IMR-90 (cell line): ENCODE measurements around the gene GFOD2. TPM values are rescaled to one million over a fixed set of nuclear protein-coding genes. Genes with fewer than 3 reads are reported as not detected.

Experiments used
- ATAC-seq: fragments of 200-7000 bp; cut with Tn5 transposase; 2 replicates; pipeline ENCODE4 v1.9.1; 2020; ENCODE audit warnings: low read depth, mild to moderate bottlenecking, moderate library complexity
- BruUV-seq: library from RNA; stranded (reverse); fragments of 400-500 nt; replicated peaks from 2 replicates; lab custom pipeline; 2021; lab: Mats Ljungman, UMichigan
- CTCF ChIA-PET: fragments of 300-600 bp; formaldehyde crosslinking; extraction: SDS; loops from one replicate; lab custom pipeline; 2021; ENCODE audit warnings: antibody characterized with exemption; lab: Yijun Ruan, JAX
- POLR2A ChIA-PET: fragments of 300-600 bp; sonication (Branson Sonifier 250); formaldehyde crosslinking; loops from one replicate; lab custom pipeline; 2022; ENCODE audit warnings: antibody characterized with exemption; ENCODE audit not compliant: unreplicated experiment; lab: Charles Lee
- DNase-seq: peaks from one replicate; pipeline ENCODE4 v3.0.0; 2013
- H2AFZ ChIP-seq: replicated peaks from 2 replicates; pipeline ENCODE3; 2013; ENCODE audit warnings: low read length, mild to moderate bottlenecking; ENCODE audit not compliant: poor library complexity
- H2AK5ac ChIP-seq: 2 replicates; pipeline ENCODE4 v1.6.1; 2013; ENCODE audit warnings: low read depth, low read length, inconsistent platforms
- H2AK9ac ChIP-seq: replicated peaks from 2 replicates; pipeline ENCODE3; 2013; ENCODE audit warnings: mild to moderate bottlenecking, low read depth, low read length, moderate library complexity; ENCODE audit not compliant: poor library complexity
- H2BK120ac ChIP-seq: 2 replicates; pipeline ENCODE4 v1.6.1; 2013; ENCODE audit warnings: low read depth, low read length, inconsistent platforms
- H2BK15ac ChIP-seq: 3 replicates; pipeline ENCODE4 v1.6.1; 2013; ENCODE audit warnings: low read depth, low read length, inconsistent platforms
- H2BK20ac ChIP-seq: 2 replicates; pipeline ENCODE4 v1.6.1; 2013; ENCODE audit warnings: low read depth, mild to moderate bottlenecking, inconsistent platforms, low read length, moderate library complexity
- H2BK5ac ChIP-seq: 2 replicates; pipeline ENCODE4 v1.6.1; 2013; ENCODE audit warnings: mild to moderate bottlenecking, low read depth, low read length, inconsistent platforms; ENCODE audit not compliant: poor library complexity, severe bottlenecking
- H3K14ac ChIP-seq: replicated peaks from 2 replicates; pipeline ENCODE4 v1.6.1; 2013; ENCODE audit warnings: low read depth, low read length, inconsistent platforms
- H3K18ac ChIP-seq: 2 replicates; pipeline ENCODE4 v1.6.1; 2013; ENCODE audit warnings: low read depth, low read length, control low read depth
- H3K23ac ChIP-seq: 2 replicates; pipeline ENCODE4 v1.6.1; 2013; ENCODE audit warnings: low read depth, low read length, inconsistent platforms
- H3K27ac ChIP-seq: 2 replicates; pipeline ENCODE4 v1.5.1; 2013; ENCODE audit warnings: mild to moderate bottlenecking, control low read depth, low read length; ENCODE audit not compliant: insufficient read depth
- H3K27me3 ChIP-seq: 2 replicates; pipeline ENCODE4 v1.6.1; 2013; ENCODE audit warnings: low read length; ENCODE audit not compliant: control insufficient read depth, insufficient read depth
- H3K36me3 ChIP-seq: 2 replicates; pipeline ENCODE4 v1.6.1; 2013; ENCODE audit warnings: low read length, mixed read lengths; ENCODE audit not compliant: control insufficient read depth, insufficient read depth
- H3K4ac ChIP-seq: 2 replicates; pipeline ENCODE4 v1.6.1; 2013; ENCODE audit warnings: low read depth, low read length, inconsistent platforms
- H3K4me1 ChIP-seq: 2 replicates; pipeline ENCODE4 v1.6.1; 2013; ENCODE audit warnings: low read length, mixed read lengths; ENCODE audit not compliant: control insufficient read depth, insufficient read depth
- H3K4me2 ChIP-seq: 2 replicates; pipeline ENCODE4 v1.6.1; 2013; ENCODE audit warnings: low read depth, mild to moderate bottlenecking, control low read depth, low read length, moderate library complexity
- H3K4me3 ChIP-seq: 2 replicates; pipeline ENCODE4 v1.5.1; 2013; ENCODE audit warnings: low read depth, mild to moderate bottlenecking, control low read depth, low read length, moderate library complexity; ENCODE audit not compliant: insufficient read depth
- H3K56ac ChIP-seq: 2 replicates; pipeline ENCODE4 v1.6.1; 2013; ENCODE audit warnings: low read length, inconsistent platforms; ENCODE audit not compliant: insufficient read depth; ENCODE audit errors: extremely low read depth
- H3K79me1 ChIP-seq, 2 experiments: 2 replicates each; pipeline ENCODE4 v1.6.1; 2013; ENCODE audit warnings: low read length in 2 of 2, inconsistent platforms in 1 of 2, low read depth in 1 of 2
- H3K9ac ChIP-seq: 2 replicates; pipeline ENCODE4 v1.6.1; 2013; ENCODE audit warnings: low read depth, low read length, control low read depth
- H3K9me1 ChIP-seq: 2 replicates; pipeline ENCODE4 v1.6.1; 2013; ENCODE audit warnings: low read length, inconsistent platforms; ENCODE audit not compliant: insufficient read depth
- H3K9me3 ChIP-seq: 2 replicates; pipeline ENCODE4 v1.6.1; 2013; ENCODE audit warnings: low read length; ENCODE audit not compliant: control insufficient read depth, insufficient read depth
- H4K20me1 ChIP-seq: 2 replicates; pipeline ENCODE4 v1.6.1; 2013; ENCODE audit warnings: low read length, inconsistent platforms; ENCODE audit not compliant: insufficient read depth
- H4K5ac ChIP-seq: 2 replicates; pipeline ENCODE4 v1.6.1; 2013; ENCODE audit warnings: mild to moderate bottlenecking, low read depth, low read length, control low read depth
- H4K8ac ChIP-seq, 2 experiments: 2 replicates each; pipeline ENCODE4 v1.6.1; 2013; ENCODE audit warnings: low read depth in 2 of 2, low read length in 2 of 2, control low read depth in 1 of 2, inconsistent platforms in 1 of 2
- H4K91ac ChIP-seq: 2 replicates; pipeline ENCODE4 v1.6.1; 2013; ENCODE audit warnings: low read depth, low read length, inconsistent platforms; ENCODE audit not compliant: insufficient read depth
- CHD1 ChIP-seq: IDR thresholded peaks from 2 replicates; pipeline ENCODE4 v1.6.1; 2012; ENCODE audit warnings: low read depth, low read length, improper control_type of control experiment
- MAFK ChIP-seq: IDR thresholded peaks from 2 replicates; pipeline ENCODE4 v1.6.1; 2012; ENCODE audit warnings: low read depth, low read length, improper control_type of control experiment
- NFE2L2 ChIP-seq: fragments of 150-350 bp; IDR thresholded peaks from 2 replicates; pipeline ENCODE4 v1.6.1; 2016; ENCODE audit warnings: low read depth, mild to moderate bottlenecking, low read length
- RAD21 ChIP-seq: IDR thresholded peaks from 2 replicates; pipeline ENCODE4 v1.6.1; 2012; ENCODE audit warnings: low read length, improper control_type of control experiment
- RCOR1 ChIP-seq: IDR thresholded peaks from 2 replicates; pipeline ENCODE4 v1.6.1; 2012; ENCODE audit warnings: mild to moderate bottlenecking, low read length, improper control_type of control experiment; ENCODE audit not compliant: insufficient replicate concordance
- WGBS, 2 experiments: methylation state at CpG; one replicate each; pipeline versions ENCODE4 v1.1.5 to v1.1.7; 2013; ENCODE audit warnings: missing lambda C conversion rate in 2 of 2; ENCODE audit not compliant: insufficient read length in 1 of 2; ENCODE audit errors: extremely low coverage in 2 of 2; 5-methylcytosine and 5-hydroxymethylcytosine counted together
- dilution Hi-C: fragments of 300-500 bp; cut with HindIII; formaldehyde crosslinking; loops from one replicate; pipeline ENCODE4 v1.14.3; 2018; ENCODE audit warnings: low sequenced_read_pairs; ENCODE audit not compliant: unreplicated experiment
- in situ Hi-C: fragments of 300-500 bp; cut with MboI; formaldehyde crosslinking; loops from 3 replicates; pipeline ENCODE4 v1.14.3; 2019; ENCODE audit warnings: low sequenced_read_pairs, inconsistent platforms, mixed read lengths
- intact Hi-C: fragments of 100-400 bp; cut with micrococcal nuclease; formaldehyde crosslinking; loops from 2 replicates; pipeline ENCODE4 v1.10.0; 2022
- polyA plus RNA-seq, 3 experiments: library from polyadenylated mRNA; depleted of rRNA; stranded (reverse); fragments of >200 nt; gene quantifications; 2 replicates each; pipeline ENCODE4 v1.2.3, GENCODE V29; 2012; ENCODE audit warnings: low replicate concordance in 1 of 3
- total RNA-seq: library from RNA; depleted of rRNA; stranded (reverse); fragments of >200 nt; gene quantifications from 2 replicates; pipeline ENCODE4 v1.2.3, GENCODE V29; 2012
- TF ChIP-seq, protein P1 (sequence below): fragments of 150-350 bp; IDR thresholded peaks from 2 replicates; pipeline ENCODE4 v1.6.1; 2017; ENCODE audit warnings: mild to moderate bottlenecking, antibody characterized with exemption, low read length, low read depth

GFOD2 gene
- total and polyA plus RNA-seq, 2 of the 4 experiments (the other 2 are of a cell fraction) = 12.3 to 18.1 TPM

DNA sequence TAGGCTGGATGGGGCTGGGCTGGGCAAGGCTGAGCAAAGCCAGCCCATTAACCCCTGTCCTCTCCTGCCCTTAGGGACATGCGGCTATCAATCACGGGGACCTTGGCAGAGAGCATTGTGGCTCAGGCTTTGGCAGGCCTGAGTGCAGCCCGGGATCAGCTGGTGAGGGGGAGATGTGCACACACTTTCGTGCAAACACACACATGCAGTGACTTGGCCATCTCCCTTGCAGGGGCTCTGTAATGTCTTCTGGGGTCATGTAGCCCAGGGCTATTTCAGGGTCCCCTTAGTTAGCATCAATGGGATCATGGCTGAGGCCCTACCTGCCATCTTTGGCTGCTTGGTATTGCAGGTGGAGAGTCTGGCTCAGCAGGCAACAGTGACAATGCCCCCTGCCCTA is 67.3 kb downstream of the GFOD2 start:
- no peak for ATAC-seq
- in situ Hi-C loops (no loop called here), dilution Hi-C loops (no loop called here), intact Hi-C loops (no loop called here)
- no peak overlapping the region for H3K23ac ChIP-seq
- no peak overlapping the region for H2BK15ac ChIP-seq
- DNase-seq = no peak
- no peak overlapping the region for H4K5ac ChIP-seq
- H2BK120ac ChIP-seq = no peak overlapping the region
- BruUV-seq = no TSS peak
- no peak overlapping the region for H4K91ac ChIP-seq
- H2BK5ac ChIP-seq = no peak overlapping the region
- H3K79me1 ChIP-seq = no peaks in the 10 kb centered on the region
- peaks cover 54% of the 10 kb centered on the region for H3K27me3 ChIP-seq
- H2AK5ac ChIP-seq = no peak overlapping the region
- no peak overlapping the region for H3K27ac ChIP-seq
- H3K9me3 ChIP-seq = no peaks in the 10 kb centered on the region
- H3K4me3 ChIP-seq = no peak overlapping the region
- no peaks in the 10 kb centered on the region for H3K36me3 ChIP-seq
- CTCF ChIA-PET = interaction anchor here (1.4 kb wide), 1 partner anchor 131 kb away, joined by 5 read pairs; no protein-coding TSS in a partner anchor
- H2BK20ac ChIP-seq = no peak overlapping the region
- H2AK9ac ChIP-seq = no peak overlapping the region
- peaks cover 9% of the 10 kb centered on the region for H4K20me1 ChIP-seq
- H3K56ac ChIP-seq = no peak overlapping the region
- H2AFZ ChIP-seq = peak overlapping the region; percentile 19
- 100% methylated on average over 1 of the region's 4 CpGs; no CpG with 5 or more reads in 1 of the 2 experiments for WGBS, 2 experiments
- no peak overlapping the region for H3K4me2 ChIP-seq
- TF ChIP-seq NFE2L2 (no peak), RAD21 (no peak), CHD1 (no peak), RCOR1 (no peak), MAFK (no peak)
- TF ChIP-seq, protein P1, sequence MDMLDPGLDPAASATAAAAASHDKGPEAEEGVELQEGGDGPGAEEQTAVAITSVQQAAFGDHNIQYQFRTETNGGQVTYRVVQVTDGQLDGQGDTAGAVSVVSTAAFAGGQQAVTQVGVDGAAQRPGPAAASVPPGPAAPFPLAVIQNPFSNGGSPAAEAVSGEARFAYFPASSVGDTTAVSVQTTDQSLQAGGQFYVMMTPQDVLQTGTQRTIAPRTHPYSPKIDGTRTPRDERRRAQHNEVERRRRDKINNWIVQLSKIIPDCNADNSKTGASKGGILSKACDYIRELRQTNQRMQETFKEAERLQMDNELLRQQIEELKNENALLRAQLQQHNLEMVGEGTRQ = no peak
- peaks cover 3% of the 10 kb centered on the region; the same call in 1 of the 2 replicates for H3K9me1 ChIP-seq
- H3K9ac ChIP-seq = no peak overlapping the region
- no peak overlapping the region for H3K18ac ChIP-seq
- H3K4me1 ChIP-seq = peaks cover 4% of the 10 kb centered on the region; the same call in 1 of the 2 replicates
- POLR2A ChIA-PET = no interaction called here
- no peak overlapping the region for H3K4ac ChIP-seq
- no peak overlapping the region for H4K8ac ChIP-seq
- H3K14ac ChIP-seq = no peak overlapping the region
